ENCODE measurements around the gene IL4I1. TPM values are rescaled to one million over a fixed set of nuclear protein-coding genes. Genes with fewer than 3 reads are reported as not detected.
A peak's percentile ranks its signal among the peaks of the same experiment; 100 is the strongest.

The IL4I1 gene
- polyA plus RNA-seq, 4 donors, result 1.4 to 3.4 (median 2.0) TPM

DNA sequence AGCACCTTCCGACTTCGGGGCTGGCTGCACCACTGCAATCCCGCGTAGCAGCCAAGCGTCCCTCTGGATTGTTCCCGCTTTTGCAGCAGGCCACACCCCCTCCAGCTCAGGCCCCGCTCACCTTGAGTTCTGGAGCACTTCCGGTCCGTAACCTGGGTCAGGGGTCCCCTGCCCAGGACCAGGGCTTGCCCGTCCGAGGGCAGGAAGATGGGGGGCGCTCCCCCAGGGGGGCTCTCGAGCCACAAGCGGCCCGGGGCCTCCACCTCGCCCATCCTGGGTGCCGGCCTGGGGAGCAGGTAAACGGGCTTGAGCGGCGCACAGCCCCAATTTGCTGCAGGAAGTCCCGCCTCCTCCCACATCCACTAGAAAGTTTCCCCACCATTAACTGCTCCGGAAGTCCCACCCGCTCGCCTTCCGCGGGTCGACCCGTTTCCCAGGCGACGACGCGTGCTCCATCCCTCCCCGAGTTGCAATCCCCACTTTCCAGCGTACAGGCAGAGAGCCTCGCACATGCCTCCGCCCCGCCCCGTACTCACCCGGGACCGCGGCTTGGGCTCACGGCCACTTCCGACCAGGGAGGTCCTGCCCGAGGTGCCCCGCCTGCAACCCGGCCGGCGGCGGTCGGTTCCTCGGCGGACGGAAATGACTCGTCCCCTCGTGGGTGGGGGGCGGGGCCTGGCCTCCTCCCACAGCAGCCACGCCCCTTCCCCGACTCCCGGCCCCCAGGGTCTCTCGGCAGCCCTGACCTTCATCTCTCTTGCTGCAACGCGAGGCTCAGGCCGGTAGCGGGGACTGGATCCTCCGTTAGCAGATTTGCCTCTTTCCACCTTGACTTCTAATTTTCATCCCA is 29.5 kb downstream of the IL4I1 start, which contains the start of gene PNKP:
TSS of gene PNKP (minus strand) at position 644 of the 850 bp plus-strand sequence. CDS start at position 272, 372 bp downstream.
- peak; percentile 78 to 88 (median 82) for DNase-seq (ENCODE audit: low read depth in 4 of 4, low spot score in 3 of 4)

DNA sequence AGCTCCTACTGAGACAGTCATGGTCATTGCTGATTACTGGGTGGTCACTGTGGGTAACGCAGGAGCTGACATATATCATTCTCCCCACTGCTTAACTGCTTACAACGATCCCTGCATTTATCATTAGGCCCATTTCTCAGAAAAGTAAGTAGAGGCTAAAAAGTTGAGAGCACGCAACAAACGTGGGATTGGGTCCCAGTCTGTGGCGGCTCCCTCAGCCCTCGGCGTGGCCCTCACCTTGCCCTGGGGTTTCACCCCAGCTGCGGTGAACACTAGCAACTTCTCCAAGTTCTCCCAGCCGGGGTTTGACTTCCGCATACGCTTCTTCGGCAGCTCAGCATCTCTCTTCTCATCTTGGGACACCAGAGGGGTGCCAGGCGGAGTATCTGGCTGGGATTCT is 31.8 kb downstream of the IL4I1 start:
- no peak for DNase-seq (ENCODE audit: low read depth in 4 of 4, low spot score in 3 of 4)

DNA sequence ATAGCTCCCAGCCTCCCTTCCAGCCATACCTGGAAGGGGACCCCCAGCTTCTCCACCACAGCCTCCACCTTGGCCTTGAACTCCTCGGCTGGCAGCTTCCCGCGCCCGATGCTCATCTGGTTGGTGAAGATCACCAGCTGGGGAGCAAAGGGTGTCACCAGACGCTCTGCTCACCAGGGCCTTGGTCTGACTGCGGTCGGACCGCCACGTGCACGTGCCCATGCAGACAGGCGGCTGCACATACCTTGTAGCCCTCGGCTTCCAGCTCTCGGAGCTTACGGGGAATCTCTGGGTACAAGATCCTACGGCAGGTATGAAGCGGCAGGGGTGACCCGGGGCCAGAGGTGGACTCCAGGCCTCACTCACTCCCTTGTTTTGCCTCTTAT is 32.8 kb downstream of the IL4I1 start:
- no peak for DNase-seq (ENCODE audit: low read depth in 4 of 4, low spot score in 3 of 4)

DNA sequence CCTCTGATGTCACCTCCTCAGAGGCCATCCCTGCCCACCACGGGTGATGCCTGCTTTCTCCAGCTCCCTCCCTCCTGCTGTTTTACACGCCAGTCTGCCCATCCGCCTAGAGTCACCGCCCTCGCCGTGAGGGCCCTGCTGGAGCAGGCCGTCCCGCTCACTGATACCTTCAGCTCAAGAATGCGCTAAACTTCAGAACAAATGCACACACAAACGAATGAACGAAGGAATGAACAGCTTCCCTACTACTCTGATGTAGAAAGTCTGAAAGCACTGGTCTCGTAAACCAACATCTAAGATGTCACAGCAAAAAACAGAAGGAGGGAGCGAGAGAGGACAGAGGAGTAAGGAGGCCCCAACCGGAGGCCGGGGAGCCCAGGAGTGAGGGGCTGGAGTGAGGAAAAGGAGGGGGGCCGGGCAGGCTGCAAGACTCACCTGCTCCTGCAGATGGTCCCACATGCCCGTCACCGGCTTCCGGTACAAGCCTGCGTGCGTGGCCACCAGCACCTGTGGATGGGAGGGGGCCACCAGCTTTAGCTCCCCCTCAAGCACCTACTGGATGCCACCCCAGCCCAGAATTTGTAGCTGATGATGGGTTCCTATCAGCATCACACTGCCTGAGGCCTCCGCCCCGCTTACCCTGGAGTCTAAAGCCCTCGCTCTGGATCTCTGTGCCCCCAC is 33.3 kb downstream of the IL4I1 start:
- no peak for DNase-seq (ENCODE audit: low read depth in 4 of 4, low spot score in 3 of 4)

DNA sequence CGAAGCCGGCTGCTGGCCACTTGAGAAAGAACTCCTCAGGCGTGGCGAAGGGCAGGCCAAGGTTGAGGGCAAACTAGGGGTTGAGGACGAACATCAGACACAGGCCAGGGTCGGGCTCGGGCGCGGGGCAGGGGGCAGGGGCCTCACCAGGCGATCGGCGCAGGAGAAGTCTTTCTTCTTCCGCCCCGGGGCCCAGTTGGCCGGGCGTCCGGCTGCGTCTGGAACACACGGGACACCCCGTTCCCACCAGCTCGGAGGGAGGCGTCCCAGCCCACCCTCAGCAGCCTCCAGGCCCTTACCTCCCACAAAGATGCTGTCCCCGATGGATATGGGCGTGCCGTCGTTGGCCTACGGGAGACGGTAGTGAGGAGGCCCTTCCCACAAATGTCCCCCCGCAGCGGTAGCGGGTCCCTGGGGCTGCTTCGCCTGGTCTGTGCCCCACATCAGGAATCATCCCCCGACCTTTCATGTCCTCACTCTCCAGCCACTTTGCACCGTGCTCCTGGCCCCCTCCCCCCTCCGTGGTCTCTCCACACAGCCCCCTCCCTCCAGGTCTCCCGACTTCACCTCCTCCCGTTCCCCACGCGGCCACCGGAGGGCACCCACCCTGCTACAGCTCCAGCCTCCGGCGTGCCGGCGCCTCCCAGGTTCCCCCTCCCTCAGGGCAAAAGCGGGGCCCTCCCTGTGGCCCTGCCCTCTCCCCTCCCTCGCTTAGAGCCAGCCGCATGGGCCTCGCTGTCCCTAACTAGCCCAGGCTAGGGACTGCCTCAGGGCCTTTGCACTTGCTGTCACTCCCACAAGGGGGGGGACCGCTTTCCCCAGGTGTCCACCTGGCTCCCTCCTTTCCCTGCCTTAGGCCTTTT is 34.1 kb downstream of the IL4I1 start:
- DNase-seq (ENCODE audit: low read depth in 4 of 4, low spot score in 3 of 4), result no peak

DNA sequence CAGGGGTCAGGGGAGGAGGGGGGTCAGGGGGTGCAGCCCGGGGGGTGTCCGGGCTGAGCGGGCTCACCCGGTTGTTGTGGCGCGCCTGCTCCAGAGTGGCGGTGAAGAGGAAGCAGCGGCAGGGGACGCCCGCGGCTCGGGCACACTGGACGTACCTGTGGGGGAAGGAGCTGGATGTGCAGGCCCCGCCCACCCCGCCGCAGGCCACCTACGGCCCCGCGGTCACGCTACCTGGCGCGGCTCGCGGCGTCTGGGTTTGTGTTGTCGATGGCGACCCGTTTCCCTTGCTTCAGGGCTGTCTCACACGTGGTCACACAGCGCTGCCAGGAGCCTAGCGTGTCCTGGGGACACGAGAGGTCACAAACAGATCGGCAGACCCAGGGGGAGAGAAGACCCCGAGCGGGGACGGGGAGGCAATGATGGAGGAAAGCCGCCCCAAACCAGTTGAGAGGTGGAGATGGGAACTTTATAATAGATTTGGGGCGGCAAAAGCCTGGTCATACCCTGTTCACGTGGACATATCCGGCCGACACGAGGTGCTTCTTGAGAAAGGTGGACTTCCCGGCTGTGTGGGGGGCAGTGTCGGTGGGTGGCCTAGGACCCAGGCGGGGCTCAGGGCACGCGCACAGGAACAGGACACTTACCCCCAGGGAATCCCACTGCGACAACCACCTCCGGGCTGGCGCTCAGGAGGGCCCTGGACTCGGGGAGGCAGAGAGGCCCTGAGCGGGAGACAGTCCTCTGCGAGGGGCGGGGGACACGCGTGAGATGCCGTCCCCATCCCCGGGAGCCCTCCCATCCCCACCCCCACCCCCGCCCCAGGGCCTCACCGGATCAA is 34.9 kb downstream of the IL4I1 start:
- DNase-seq (ENCODE audit: low read depth in 4 of 4, low spot score in 3 of 4), result no peak

DNA sequence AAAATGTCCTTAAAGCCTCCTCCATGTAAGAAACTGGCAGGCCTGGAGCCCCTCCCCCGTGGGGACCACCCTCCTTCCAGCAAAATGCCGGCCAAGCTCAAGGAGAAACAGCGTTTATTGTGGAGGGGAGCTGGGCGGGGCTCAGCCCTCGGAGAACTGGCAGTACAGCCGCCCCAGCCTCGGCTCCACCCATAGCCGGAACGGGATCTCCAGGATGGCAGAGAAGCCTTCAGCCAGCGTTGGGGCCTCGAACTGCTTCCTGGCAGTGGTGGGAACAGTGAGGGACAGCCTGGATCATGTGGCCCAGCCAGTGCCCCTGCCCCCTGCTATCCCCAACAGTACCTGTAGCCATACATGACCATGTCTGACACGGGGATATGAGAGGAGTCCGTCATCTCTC is 35.6 kb downstream of the IL4I1 start:
- no peak for DNase-seq (ENCODE audit: low read depth in 4 of 4, low spot score in 3 of 4)

DNA sequence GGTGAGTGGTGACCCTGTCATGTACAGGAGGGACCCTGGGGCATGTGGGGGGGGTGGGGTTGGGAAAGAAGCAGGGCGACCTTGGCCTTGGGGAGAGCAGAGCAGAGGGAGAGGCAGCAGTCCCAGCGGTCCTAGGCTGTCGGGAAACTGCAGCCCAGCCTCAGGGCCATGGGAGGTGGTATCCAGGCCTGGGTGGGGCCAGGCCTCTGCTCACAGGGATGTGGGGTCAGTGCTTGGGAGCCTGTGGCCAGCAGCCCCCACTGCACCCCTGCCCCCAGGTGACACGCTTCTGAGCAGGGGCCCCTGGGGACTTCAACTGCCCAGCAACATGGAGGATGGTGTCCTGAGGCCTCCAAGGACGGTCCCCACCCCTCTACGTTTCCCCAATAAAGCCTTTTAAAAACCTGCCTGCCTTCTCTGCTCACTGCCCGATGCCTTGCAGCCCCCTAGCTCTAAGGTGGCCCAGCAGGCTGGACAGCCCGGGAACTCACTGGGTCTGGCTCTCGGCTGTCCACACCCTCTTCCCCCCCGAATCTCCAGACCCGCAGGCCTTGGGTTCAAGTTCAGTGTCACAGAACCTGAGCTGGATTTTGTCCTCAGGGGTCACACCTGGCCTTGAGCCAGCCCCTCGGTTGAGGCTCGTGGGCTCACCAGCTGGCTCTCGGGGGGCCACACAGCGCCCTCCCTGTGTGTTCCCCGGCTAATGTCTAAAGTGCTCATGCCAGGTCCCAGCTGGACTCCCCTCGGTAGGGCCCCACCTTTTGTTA is 36.2 kb downstream of the IL4I1 start:
- no peak for DNase-seq (ENCODE audit: low read depth in 4 of 4, low spot score in 3 of 4)

DNA sequence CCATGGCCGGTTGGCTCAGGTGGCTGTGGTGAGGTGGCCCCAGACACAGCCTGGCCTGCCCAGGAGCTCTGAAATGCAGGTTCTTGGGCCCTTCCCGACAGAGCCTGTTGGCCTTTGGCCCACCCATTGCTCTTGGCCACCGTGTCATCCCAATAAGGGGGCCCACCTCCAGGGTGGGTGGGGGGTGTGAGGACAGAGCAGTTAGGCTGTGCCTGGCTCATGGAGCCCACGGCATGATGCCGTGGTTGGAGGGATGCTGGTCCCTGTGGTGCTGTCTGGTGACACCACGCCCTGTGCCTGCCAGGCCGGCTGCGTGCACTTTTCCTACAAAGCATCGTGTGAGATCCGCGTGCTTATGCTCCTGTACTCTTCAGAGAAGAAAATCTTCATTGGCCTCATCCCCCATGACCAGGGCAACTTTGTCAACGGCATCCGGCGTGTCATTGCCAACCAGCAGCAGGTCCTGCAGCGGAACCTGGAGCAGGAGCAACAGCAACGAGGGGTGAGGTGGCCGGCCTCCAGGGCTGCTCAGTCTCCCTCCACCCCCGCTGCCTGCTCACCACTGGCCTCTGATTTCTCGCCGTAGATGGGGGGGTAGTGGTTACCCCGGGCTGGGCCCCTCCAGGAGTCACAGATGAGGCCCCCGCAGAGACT is 36.9 kb downstream of the IL4I1 start:
- DNase-seq (ENCODE audit: low read depth in 4 of 4, low spot score in 3 of 4), result no peak

DNA sequence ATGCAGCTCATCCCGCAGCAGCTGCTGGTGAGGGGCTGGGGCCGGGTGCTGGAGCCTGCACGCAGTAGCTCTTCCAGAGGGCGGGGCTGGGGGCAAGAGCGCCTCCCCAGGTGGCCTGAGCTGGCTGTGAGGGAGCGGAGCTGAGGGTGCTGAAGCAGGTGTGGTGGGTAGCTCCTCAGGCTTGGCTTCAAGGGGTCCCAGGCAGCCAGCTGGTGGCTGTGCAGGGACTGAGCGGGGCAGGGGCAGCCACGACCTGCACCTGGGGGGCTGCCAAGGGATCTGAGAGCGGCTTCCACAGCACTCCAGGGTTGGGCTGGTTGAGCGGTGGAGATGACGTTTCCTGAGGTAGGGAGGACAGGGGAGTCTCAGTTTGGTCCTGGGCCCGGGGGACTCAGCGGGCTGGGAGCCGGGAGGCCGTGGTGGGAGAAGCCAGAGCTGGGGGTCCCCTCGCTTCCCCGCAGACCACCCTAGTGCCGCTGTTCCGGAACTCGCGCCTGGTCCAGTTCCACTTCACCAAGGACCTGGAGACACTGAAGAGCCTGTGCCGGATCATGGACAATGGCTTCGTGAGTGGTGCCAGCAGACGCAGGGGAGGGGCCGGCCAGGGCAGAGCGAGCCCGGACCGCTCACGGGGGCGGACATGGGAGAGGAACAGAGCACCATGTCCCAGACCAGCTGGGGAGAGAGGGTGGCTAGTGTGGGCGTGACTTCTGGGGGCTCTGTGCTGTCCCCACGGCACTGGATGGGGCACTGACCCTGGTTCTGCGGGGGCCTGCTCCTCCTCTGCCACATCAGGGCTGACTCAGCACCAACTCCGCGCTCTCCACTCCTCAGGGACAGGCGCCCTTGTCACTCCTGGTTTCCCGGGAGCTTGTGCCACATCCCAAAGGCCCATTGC is 38.4 kb downstream of the IL4I1 start:
- DNase-seq (ENCODE audit: low read depth in 4 of 4, low spot score in 3 of 4), result no peak

DNA sequence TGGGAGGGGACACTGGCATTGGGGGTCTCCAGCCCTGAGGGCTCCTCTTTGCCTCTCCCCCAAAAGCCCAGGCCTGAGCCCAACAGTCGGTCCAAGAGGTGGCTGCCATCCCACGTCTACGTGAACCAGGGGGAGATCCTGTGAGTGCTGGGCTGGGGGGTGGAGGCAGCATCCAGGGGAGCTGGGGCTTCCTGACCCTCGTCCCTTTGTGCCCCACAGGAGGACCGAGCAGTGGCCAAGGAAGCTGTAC is 38.9 kb downstream of the IL4I1 start:
- no peak for DNase-seq (ENCODE audit: low read depth in 4 of 4, low spot score in 3 of 4)

DNA sequence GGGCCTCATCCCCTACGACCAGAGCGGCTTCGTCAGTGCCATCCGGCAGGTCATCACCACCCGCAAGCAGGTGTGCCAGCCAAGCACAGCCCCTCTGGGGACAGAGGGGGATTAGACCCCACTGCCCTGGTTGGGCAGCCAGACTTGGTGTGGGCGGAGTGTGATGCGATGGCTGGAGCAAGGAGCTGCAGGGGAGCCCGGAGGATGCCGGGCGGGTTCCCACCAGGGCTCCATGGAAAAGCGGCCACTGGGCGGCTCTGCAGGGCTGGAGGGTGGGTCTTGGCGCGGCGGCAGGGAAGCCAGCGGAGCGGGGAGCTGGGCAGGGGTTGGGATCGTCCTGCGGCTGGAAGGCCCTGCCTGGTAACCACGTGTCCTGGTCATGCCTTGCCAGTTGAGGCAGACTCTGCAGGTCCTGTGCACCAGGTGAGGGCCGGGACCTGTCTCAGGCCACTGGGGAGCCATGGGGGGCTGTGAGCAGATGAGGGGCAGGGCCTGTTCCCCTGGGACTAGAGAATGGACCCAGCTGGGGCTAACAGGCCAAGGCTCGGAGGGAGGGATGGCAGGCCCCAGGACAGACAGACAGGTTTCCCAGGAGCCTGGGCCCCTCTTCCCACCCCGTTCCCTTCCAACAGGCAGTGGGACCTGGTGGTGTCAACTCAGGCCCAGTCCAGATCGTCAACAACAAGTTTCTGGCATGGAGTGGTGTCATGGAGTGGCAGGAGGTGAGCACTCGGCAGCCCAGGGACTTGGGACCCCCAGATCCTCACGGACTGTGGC is 39.4 kb downstream of the IL4I1 start:
- DNase-seq (ENCODE audit: low read depth in 4 of 4, low spot score in 3 of 4), result no peak

DNA sequence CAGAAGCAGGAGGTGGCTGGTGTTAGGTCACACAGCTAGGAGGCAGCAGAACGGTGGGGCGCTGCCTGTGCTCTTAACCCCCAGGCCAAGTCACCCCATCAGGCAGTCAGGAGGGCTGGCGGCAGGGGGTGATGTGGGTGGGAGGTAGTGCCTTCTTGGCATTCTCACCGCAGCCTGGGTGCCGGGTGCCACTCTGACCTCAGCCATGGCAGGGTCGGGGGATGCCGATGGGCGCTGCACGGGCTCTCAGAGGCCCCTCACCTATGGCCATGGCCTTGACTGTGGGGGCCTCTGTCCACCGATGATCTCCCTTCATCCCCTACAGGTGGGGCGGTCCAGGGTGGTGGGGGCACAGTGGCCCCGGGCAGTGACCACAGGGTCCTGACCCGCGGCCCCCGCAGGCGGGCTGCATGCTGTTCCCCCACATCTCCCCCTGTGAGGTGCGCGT is 40.1 kb downstream of the IL4I1 start:
- DNase-seq (ENCODE audit: low read depth in 4 of 4, low spot score in 3 of 4), result no peak

DNA sequence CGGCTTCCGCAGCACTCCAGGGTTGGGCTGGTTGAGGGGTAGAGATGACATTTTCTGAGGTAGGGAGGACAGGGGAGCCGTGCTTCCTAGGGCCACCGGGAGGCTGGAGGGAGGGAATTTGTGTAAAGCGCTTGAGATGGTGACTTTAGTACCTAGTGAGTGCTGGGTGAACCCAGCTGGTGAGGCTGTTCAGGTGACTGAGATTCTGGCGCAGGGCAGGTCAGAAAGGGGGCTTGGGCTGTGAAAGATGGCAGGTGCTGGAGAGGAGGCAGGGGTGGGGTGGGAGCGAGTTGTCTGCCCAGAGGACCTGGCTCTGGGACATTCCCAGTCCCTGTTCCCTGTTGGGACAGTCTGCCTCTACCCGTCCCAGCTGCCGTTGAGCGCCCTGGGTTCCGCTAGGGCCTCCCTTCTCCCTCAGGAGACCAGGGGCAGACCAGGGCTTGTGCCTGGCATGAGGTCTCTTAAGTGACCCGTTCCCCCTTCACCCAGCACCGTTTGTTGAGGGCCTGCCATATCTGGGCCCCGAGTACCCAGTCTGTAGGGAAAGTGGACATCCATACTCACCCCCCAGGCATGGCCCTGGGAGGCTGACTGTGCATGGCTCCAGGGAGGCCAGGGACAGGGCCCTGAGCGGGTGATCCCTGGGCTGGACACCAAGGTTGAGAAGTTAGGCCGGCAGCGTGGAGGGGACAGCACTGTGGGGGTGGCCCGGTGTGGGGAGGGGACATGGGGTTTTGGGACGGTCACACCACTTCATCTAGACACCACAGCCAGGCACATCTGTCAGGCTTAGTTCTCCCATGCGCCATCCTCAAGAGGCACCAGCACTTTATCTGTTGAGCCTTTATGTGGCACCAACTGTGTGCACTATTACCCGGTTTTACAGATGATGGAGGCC is 40.8 kb downstream of the IL4I1 start:
- DNase-seq (ENCODE audit: low read depth in 4 of 4, low spot score in 3 of 4), result no peak

DNA sequence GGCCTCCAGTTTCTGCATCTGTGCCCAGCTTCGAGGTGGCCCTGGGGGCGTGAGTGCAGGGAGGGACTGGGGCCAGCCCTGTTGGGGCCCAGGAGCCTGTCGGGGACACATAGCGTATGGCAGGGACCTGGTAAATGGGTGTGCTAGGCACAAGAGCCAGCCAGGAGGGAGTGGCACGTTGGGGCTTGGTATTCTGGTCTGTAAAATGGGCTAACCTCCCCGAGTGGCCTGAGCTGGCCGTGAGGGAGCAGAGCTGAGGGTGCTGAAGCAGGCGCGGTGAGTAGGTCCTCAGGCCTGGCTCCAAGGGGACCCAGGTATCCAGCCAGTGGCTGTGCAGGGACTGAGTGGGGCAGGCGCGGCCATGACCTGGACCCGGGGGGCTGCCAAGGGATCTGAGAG is 41.4 kb downstream of the IL4I1 start:
- DNase-seq (ENCODE audit: low read depth in 4 of 4, low spot score in 3 of 4), result no peak

Data from left renal pelvis (tissue), 4 donors.